ENCODE measurements around the gene MT1H. TPM values are rescaled to one million over a fixed set of nuclear protein-coding genes. Genes with fewer than 3 reads are reported as not detected.

MT1H gene
- total RNA-seq, 1 experiment from 2014 or later, result not detected

DNA sequence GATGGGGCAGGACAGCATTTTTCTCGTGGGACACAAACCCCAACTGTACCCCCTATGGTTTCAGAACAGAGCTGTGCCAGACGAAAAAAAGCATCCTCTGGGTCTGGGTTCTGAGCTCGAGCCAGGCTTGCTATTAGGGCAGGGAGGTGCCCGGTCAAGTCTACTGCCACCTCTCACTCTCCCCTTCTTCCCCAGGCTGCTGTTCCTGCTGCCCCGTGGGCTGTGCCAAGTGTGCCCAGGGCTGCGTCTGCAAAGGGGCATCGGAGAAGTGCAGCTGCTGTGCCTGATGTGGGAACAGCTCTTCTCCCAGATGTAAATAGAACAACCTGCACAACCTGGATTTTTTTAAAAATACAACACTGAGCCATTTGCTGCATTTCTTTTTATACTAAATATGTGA is 42.9 kb upstream of the MT1H start:
- no TSS peak for BruUV-seq (replicated peaks)
- peaks cover 13% of the 10 kb centered on the region for H3K4me1 ChIP-seq (replicated peaks; ENCODE audit: insufficient read depth)

DNA sequence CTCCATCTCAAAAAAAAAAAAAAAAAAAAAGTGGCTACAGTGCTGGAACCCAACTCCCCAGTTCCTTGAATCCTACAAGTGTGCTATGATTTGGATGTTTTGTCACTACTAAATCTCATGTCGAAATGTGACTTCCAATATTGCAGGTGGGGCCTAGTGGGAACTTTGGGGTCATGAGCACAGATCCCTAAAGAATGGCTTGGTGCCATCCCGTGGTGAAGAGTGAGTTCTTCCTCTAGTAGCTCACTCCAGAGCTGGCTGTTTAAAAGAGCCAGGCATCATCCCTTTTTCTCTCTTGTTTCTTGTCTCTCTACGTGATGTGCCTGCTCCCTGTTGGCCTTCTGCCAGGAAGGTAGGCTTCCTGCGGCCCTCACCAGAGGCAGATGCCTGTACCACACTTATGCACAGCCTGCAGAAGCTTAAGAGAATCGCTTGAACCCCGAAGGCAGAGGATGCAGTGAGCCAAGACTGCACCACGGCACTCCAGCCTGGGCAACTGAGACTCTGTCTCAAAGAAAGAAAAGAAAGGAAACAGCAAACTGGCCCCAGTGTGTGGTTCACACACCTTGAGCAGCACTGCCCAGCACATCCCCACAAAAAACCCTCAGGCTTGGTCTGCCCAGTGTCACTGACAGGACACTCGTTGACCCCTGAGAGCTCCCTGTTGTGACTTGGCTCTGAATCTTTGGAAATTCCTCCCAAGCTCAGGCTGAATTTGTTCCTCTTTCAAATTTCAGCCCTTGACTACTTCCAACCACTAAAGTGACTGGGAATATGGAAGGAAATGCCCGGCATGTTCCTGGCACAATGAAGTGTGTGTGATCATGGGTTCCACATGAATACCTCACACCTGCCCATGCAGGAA is 40.9 kb upstream of the MT1H start:
- Histone ChIP-seq H3K27me3 (ENCODE audit: insufficient read depth, low read depth) (no peaks in the 10 kb centered on the region), H3K9me2 (ENCODE audit: insufficient read depth) (no peaks in the 10 kb centered on the region), H3K4me3 (no peak overlapping the region), H3F3A (ENCODE audit: insufficient read depth, low read depth) (peaks cover 8% of the 10 kb centered on the region; the same call in 1 of the 2 replicates), H3K4me2 (no peak overlapping the region), H4K20me1 (ENCODE audit: insufficient read depth) (no peaks in the 10 kb centered on the region), H3K4me1 (replicated peaks; ENCODE audit: insufficient read depth) (peaks cover 7% of the 10 kb centered on the region), H2AFZ (no peak overlapping the region), H3K36me3 (ENCODE audit: low read depth) (no peaks in the 10 kb centered on the region), H3K9me3 (ENCODE audit: insufficient read depth, low read depth) (no peaks in the 10 kb centered on the region), H3K79me2 (ENCODE audit: low read depth) (no peaks in the 10 kb centered on the region), H3K27ac (no peak overlapping the region)
- no peak for DNase-seq
- TF ChIP-seq, protein P1, sequence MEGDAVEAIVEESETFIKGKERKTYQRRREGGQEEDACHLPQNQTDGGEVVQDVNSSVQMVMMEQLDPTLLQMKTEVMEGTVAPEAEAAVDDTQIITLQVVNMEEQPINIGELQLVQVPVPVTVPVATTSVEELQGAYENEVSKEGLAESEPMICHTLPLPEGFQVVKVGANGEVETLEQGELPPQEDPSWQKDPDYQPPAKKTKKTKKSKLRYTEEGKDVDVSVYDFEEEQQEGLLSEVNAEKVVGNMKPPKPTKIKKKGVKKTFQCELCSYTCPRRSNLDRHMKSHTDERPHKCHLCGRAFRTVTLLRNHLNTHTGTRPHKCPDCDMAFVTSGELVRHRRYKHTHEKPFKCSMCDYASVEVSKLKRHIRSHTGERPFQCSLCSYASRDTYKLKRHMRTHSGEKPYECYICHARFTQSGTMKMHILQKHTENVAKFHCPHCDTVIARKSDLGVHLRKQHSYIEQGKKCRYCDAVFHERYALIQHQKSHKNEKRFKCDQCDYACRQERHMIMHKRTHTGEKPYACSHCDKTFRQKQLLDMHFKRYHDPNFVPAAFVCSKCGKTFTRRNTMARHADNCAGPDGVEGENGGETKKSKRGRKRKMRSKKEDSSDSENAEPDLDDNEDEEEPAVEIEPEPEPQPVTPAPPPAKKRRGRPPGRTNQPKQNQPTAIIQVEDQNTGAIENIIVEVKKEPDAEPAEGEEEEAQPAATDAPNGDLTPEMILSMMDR (conservative IDR thresholded peaks at IDR 0.05), result no peak
- TF ChIP-seq EZH2 (IDR thresholded peaks at IDR 0.05; ENCODE audit: low read depth), result no peak
- no TSS peak for BruUV-seq (replicated peaks)
- intact Hi-C loops (cut with micrococcal nuclease; ENCODE audit: unreplicated experiment), result no loop called here
- CTCF ChIA-PET, result no interaction called here
- POLR2A ChIA-PET (ENCODE audit: unreplicated experiment), result no interaction called here

More for the DNA sequence above, 42.9 kb upstream of the MT1H start:
- Histone ChIP-seq H3K36me3 (ENCODE audit: low read depth) (no peaks in the 10 kb centered on the region), H2AFZ (0 out of 2 replicates have a peak overlapping the region, but pooled peaks have one; percentile 17), H3K27ac (peak overlapping the region; percentile 62), H3K9me2 (ENCODE audit: insufficient read depth) (no peaks in the 10 kb centered on the region), H3K4me2 (peak overlapping the region; percentile 62), H3K4me3 (no peak overlapping the region), H4K20me1 (ENCODE audit: insufficient read depth) (no peaks in the 10 kb centered on the region), H3K27me3 (ENCODE audit: insufficient read depth, low read depth) (no peaks in the 10 kb centered on the region), H3F3A (ENCODE audit: insufficient read depth, low read depth) (peaks cover 8% of the 10 kb centered on the region; the same call in 1 of the 2 replicates), H3K79me2 (ENCODE audit: low read depth) (no peaks in the 10 kb centered on the region), H3K9me3 (ENCODE audit: insufficient read depth, low read depth) (no peaks in the 10 kb centered on the region)
- intact Hi-C loops (cut with micrococcal nuclease; ENCODE audit: unreplicated experiment), result loop anchor here (2.0 kb wide), 1 partner anchor 20 kb away; no protein-coding TSS in a partner anchor
- no peak for DNase-seq
- TF ChIP-seq, protein P1 (conservative IDR thresholded peaks at IDR 0.05), result no peak
- no peak for TF ChIP-seq EZH2 (IDR thresholded peaks at IDR 0.05; ENCODE audit: low read depth)
- POLR2A ChIA-PET (ENCODE audit: unreplicated experiment), result interaction anchor here (0.7 kb wide), 1 partner anchor 407 kb away, joined by 7 read pairs; no protein-coding TSS in a partner anchor
- CTCF ChIA-PET, result interaction anchor here (0.7 kb wide), 1 partner anchor 50 kb away, joined by 4 read pairs; no protein-coding TSS in a partner anchor

DNA sequence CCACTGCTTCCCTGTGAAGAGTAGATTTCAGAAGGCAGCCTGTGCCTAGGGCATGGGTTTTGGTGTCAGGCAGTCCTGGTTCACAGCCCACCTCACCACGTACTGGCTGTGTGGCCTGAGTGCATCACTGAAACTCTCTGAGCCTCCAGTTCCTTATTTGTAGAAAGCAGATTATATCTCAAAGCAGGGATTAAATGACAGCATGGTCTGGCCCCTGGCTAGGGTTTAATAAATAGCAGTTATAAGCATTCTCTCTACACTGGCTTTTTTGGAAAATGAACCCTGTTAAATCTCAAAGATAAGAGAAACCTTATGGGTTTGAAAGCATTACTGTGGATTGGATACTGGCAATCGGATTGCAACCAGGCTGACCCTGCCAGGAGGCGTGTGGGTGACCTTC is 40.1 kb upstream of the MT1H start:
- intact Hi-C loops (cut with micrococcal nuclease; ENCODE audit: unreplicated experiment), result no loop called here

More for the DNA sequence above, 40.1 kb upstream of the MT1H start:
- no peak overlapping the region for H2AFZ ChIP-seq
- POLR2A ChIA-PET (ENCODE audit: unreplicated experiment), result no interaction called here
- CTCF ChIA-PET, result no interaction called here
- no peaks in the 10 kb centered on the region for H3K9me2 ChIP-seq (ENCODE audit: insufficient read depth)
- no peak for DNase-seq
- no peaks in the 10 kb centered on the region for H3K36me3 ChIP-seq (ENCODE audit: low read depth)
- no peak overlapping the region for H3K4me2 ChIP-seq
- H3K27ac ChIP-seq, result no peak overlapping the region
- peaks cover 7% of the 10 kb centered on the region for H3K4me1 ChIP-seq (replicated peaks; ENCODE audit: insufficient read depth)
- H4K20me1 ChIP-seq (ENCODE audit: insufficient read depth), result no peaks in the 10 kb centered on the region
- H3F3A ChIP-seq (ENCODE audit: insufficient read depth, low read depth), result peaks cover 8% of the 10 kb centered on the region; the same call in 1 of the 2 replicates
- BruUV-seq (replicated peaks), result no TSS peak
- TF ChIP-seq, protein P1 (conservative IDR thresholded peaks at IDR 0.05), result no peak
- TF ChIP-seq EZH2 (IDR thresholded peaks at IDR 0.05; ENCODE audit: low read depth), result no peak
- no peaks in the 10 kb centered on the region for H3K79me2 ChIP-seq (ENCODE audit: low read depth)
- H3K9me3 ChIP-seq (ENCODE audit: insufficient read depth, low read depth), result no peaks in the 10 kb centered on the region
- H3K4me3 ChIP-seq, result no peak overlapping the region
- H3K27me3 ChIP-seq (ENCODE audit: insufficient read depth, low read depth), result no peaks in the 10 kb centered on the region

Measured in PC-9 (cell line).